CD4-positive, alpha-beta T cell (primary cell): ENCODE measurements around the gene USF2. TPM values are rescaled to one million over a fixed set of nuclear protein-coding genes. Genes with fewer than 3 reads are reported as not detected.

ENCODE experiments used
- ATAC-seq: fragments of 200-7000 bp; cut with Tn5 transposase; one replicate; pipeline ENCODE4 v1.10.0; 2022; ENCODE audit warnings: mild to moderate bottlenecking; ENCODE audit not compliant: poor library complexity
- CTCF ChIA-PET: fragments of 350-600 bp; sonication (Branson Sonifier 250); formaldehyde crosslinking; loops from one replicate; lab custom pipeline; 2021; ENCODE audit warnings: antibody characterized with exemption, inconsistent platforms; lab: Charles Lee
- POLR2A ChIA-PET: fragments of 350-600 bp; sonication (Branson Sonifier 250); formaldehyde crosslinking; loops from one replicate; lab custom pipeline; 2021; ENCODE audit warnings: antibody characterized with exemption, inconsistent platforms; lab: Charles Lee
- DNase-seq, 14 experiments: peaks; one replicate each; pipeline ENCODE4 v3.0.0-alpha.2; 2013 to 2020; ENCODE audit warnings: mixed read lengths in 2 of 14
- H3K27ac ChIP-seq, 2 donors: one replicate each; pipeline versions ENCODE4 v1.5.1 to v1.7.0; 2013; ENCODE audit warnings: low read length in 2 of 2, low read depth in 1 of 2, mild to moderate bottlenecking in 1 of 2
- H3K27me3 ChIP-seq, 2 experiments: 1 replicate in 1 of 2; 2 replicates in 1 of 2; pipeline versions ENCODE4 v1.6.1 to v1.7.0; 2013; ENCODE audit warnings: low read length in 2 of 2, control low read depth in 1 of 2, mild to moderate bottlenecking in 1 of 2, moderate library complexity in 1 of 2; ENCODE audit not compliant: insufficient read depth in 2 of 2, control insufficient read depth in 1 of 2
- H3K36me3 ChIP-seq: one replicate; pipeline ENCODE4 v1.6.1; 2013; ENCODE audit warnings: low read length, control low read depth; ENCODE audit not compliant: insufficient read depth
- H3K4me1 ChIP-seq: one replicate; pipeline ENCODE4 v1.6.1; 2013; ENCODE audit warnings: low read length, control low read depth; ENCODE audit not compliant: insufficient read depth
- H3K4me3 ChIP-seq: one replicate; pipeline ENCODE4 v1.5.1; 2013; ENCODE audit warnings: mild to moderate bottlenecking, low read length, moderate library complexity
- H3K9me3 ChIP-seq, 2 experiments: 1 replicate in 1 of 2; 2 replicates in 1 of 2; pipeline versions ENCODE4 v1.6.1 to v1.7.0; 2013; ENCODE audit warnings: low read length in 2 of 2, mild to moderate bottlenecking in 2 of 2, control low read depth in 1 of 2, moderate library complexity in 1 of 2; ENCODE audit not compliant: control insufficient read depth in 1 of 2, insufficient read depth in 1 of 2
- H3K27ac Mint-ChIP-seq: one replicate; pipeline ENCODE4 v1.8.0; 2020; ENCODE audit warnings: mixed read lengths
- H3K27me3 Mint-ChIP-seq: one replicate; pipeline ENCODE4 v1.8.0; 2021; ENCODE audit warnings: mixed read lengths
- H3K36me3 Mint-ChIP-seq: one replicate; pipeline ENCODE4 v1.8.0; 2021; ENCODE audit warnings: low read depth, mixed read lengths
- H3K4me1 Mint-ChIP-seq: one replicate; pipeline ENCODE4 v1.8.0; 2021; ENCODE audit warnings: low read depth, mixed read lengths
- H3K4me3 Mint-ChIP-seq: one replicate; pipeline ENCODE4 v1.8.0; 2020; ENCODE audit warnings: mild to moderate bottlenecking, mixed read lengths
- H3K9me3 Mint-ChIP-seq: one replicate; pipeline ENCODE4 v1.8.0; 2020; ENCODE audit warnings: mixed read lengths
- intact Hi-C, 2 experiments: fragments of 100-400 bp; cut with DNase I in 1 of 2; cut with micrococcal nuclease in 1 of 2; formaldehyde crosslinking; loops; one replicate each; pipeline versions ENCODE4 v1.15.1 to v1.9.0; 2023 to 2025; cut with DNase I, micrococcal nuclease
- total RNA-seq, 174 experiments: library from RNA in 2 of 174; stranded (reverse) in 2 of 174; gene quantifications; one replicate each; pipeline ENCODE4 v1.2.3 and lab custom pipeline; 2021 to 2026
- TF ChIP-seq, protein P1 (sequence below): fragments of 200-600 bp; IDR thresholded peaks from one replicate; pipeline ENCODE4 v1.8.0; 2022; ENCODE audit warnings: antibody characterized with exemption, mild to moderate bottlenecking

USF2 gene
- total RNA-seq, 2 experiments from 2014 or later: 335 to 344 TPM

DNA sequence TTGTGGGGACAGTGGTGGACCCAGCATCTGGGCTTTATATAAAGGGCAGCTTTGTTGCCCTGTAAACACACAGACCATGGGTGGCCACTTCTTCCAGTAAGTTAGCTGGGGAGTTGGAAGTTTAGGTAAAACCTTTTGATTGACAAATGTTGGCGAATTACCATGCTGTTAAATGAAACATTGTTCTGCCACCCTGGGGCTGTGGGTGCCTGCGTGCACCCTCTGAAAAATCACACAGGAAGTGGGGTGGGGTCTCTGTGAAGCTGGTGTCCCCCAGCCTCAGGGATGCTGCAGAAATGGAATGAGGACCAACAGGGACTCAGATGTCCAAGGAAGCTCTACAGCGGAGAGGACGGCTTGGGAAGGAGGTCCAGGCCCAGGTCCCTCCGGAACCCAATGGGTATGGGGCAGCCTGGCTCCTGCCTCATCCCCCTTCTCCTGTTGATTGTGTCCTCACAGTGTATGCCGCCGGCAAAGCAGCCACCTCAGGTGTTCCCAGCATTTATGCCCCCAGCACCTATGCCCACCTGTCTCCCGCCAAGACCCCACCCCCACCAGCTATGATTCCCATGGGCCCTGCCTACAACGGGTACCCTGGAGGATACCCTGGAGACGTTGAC lies 2.8 kb upstream of the USF2 start:
- peak overlapping the region in 1 of 2 donors; percentile 79 for H3K27ac ChIP-seq
- peak overlapping the region; percentile 87 for H3K4me3 Mint-ChIP-seq
- H3K9me3 Mint-ChIP-seq: no peaks in the 10 kb centered on the region
- no peak overlapping the region for H3K4me3 ChIP-seq
- intact Hi-C loops: loop anchor here (2.0 to 10.0 kb wide), 5 partner anchors 15 to 449 kb away; partner anchors contain the start of genes FXYD7 (in 1 of the 2) and KMT2B (in 1 of the 2)
- H3K36me3 Mint-ChIP-seq: peaks cover 38% of the 10 kb centered on the region
- no peaks in the 10 kb centered on the region for H3K27me3 Mint-ChIP-seq
- POLR2A ChIA-PET: interaction anchor here (1.4 to 3.5 kb wide), 2 partner anchors 54 to 113 kb away, joined by 3 to 15 read pairs; no protein-coding TSS in a partner anchor
- peaks cover 24% of the 10 kb centered on the region for H3K4me1 Mint-ChIP-seq
- no peak for ATAC-seq
- peaks cover 44% of the 10 kb centered on the region for H3K4me1 ChIP-seq
- DNase-seq: peak in 2 of 14 experiments; percentile 33 to 37
- TF ChIP-seq, protein P1, sequence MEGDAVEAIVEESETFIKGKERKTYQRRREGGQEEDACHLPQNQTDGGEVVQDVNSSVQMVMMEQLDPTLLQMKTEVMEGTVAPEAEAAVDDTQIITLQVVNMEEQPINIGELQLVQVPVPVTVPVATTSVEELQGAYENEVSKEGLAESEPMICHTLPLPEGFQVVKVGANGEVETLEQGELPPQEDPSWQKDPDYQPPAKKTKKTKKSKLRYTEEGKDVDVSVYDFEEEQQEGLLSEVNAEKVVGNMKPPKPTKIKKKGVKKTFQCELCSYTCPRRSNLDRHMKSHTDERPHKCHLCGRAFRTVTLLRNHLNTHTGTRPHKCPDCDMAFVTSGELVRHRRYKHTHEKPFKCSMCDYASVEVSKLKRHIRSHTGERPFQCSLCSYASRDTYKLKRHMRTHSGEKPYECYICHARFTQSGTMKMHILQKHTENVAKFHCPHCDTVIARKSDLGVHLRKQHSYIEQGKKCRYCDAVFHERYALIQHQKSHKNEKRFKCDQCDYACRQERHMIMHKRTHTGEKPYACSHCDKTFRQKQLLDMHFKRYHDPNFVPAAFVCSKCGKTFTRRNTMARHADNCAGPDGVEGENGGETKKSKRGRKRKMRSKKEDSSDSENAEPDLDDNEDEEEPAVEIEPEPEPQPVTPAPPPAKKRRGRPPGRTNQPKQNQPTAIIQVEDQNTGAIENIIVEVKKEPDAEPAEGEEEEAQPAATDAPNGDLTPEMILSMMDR: no peak
- H3K36me3 ChIP-seq: peaks cover 20% of the 10 kb centered on the region
- no peaks in the 10 kb centered on the region for H3K9me3 ChIP-seq
- CTCF ChIA-PET: no interaction called here
- H3K27ac Mint-ChIP-seq: peak overlapping the region; percentile 92
- no peaks in the 10 kb centered on the region for H3K27me3 ChIP-seq

DNA sequence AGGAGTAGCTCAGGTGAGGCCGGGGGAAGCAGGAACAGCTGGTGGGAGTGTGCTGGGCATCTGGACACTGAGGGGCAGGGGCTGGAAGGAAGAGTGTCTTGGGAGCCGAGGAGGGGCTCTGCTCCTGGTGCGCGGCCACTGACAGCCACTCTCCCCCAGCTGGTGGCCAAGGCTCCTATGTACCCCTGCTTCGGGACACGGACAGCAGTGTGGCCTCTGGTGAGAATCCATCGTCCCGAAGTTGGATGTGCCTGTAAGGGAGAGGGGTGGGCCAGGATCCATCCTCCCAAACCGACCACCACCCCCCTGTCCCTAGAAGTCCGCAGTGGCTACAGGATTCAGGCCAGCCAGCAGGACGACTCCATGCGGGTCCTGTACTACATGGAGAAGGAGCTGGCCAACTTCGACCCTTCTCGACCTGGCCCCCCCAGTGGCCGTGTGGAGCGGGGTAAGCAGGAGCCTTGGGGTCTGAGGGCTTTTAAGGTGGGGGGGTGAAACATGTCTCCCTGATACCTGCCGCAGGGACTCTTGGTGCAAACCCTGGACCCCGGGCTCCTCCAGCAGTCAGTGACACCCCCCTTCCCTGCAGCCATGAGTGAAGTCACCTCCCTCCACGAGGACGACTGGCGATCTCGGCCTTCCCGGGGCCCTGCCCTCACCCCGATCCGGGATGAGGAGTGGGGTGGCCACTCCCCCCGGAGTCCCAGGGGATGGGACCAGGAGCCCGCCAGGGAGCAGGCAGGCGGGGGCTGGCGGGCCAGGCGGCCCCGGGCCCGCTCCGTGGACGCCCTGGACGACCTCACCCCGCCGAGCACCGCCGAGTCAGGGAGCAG lies 2.0 kb upstream of the USF2 start:
- intact Hi-C loops: loop anchor here (2.0 to 10.0 kb wide), 5 partner anchors 16 to 448 kb away; partner anchors contain the start of genes FXYD7 (in 1 of the 2) and KMT2B (in 1 of the 2)

More for the DNA sequence above, 2.0 kb upstream of the USF2 start:
- no peak for ATAC-seq
- Mint-ChIP-seq H3K27me3 (no peaks in the 10 kb centered on the region), H3K4me3 (peak overlapping the region; percentile 95), H3K27ac (peak overlapping the region; percentile 92), H3K9me3 (no peaks in the 10 kb centered on the region), H3K36me3 (peaks cover 45% of the 10 kb centered on the region), H3K4me1 (peaks cover 26% of the 10 kb centered on the region)
- CTCF ChIA-PET: no interaction called here
- H3K4me3 ChIP-seq: peak overlapping the region; percentile 78
- POLR2A ChIA-PET: interaction anchor here (1.4 to 3.6 kb wide), 2 partner anchors 55 to 113 kb away, joined by 3 to 27 read pairs; no protein-coding TSS in a partner anchor
- H3K9me3 ChIP-seq: no peaks in the 10 kb centered on the region
- peaks cover 27% of the 10 kb centered on the region for H3K36me3 ChIP-seq
- TF ChIP-seq, protein P1: no peak
- peak overlapping the region; percentile 79 to 83 for H3K27ac ChIP-seq
- H3K27me3 ChIP-seq: no peaks in the 10 kb centered on the region
- DNase-seq: peak in 2 of 14 experiments; percentile 17 to 51
- peaks cover 49% of the 10 kb centered on the region for H3K4me1 ChIP-seq
